Tibial nerve (tissue), 4 donors: ENCODE data around the gene KMT2C. TPM values are rescaled to one million over a fixed set of nuclear protein-coding genes. Genes with fewer than 3 reads are reported as not detected.
"Not testable (repeated sequence)": the region's sequence is repeated elsewhere in the genome, so short reads cannot be mapped to it uniquely, and the experiment has no call there.

Source experiments
- DNase-seq, 2 donors: peaks; one replicate each; pipeline ENCODE4 v3.0.0-alpha.2; 2019; ENCODE audit warnings: low spot score in 2 of 2
- H3K27ac ChIP-seq, 4 donors: fragments of 200-600 bp; sonication (generic) in 3 of 4; one replicate each; pipeline ENCODE4 v1.5.1; 2017 to 2019; ENCODE audit warnings: mild to moderate bottlenecking in 1 of 4
- H3K27me3 ChIP-seq, 2 donors: fragments of 200-600 bp; sonication (generic) in 1 of 2; one replicate each; pipeline versions ENCODE4 v1.5.1 to v1.6.0; 2017 to 2019
- H3K36me3 ChIP-seq, 3 donors: fragments of 200-600 bp; sonication (generic); one replicate each; pipeline ENCODE4 v1.5.1; 2018 to 2019
- H3K4me1 ChIP-seq, 4 donors: fragments of 200-600 bp; sonication (generic) in 3 of 4; one replicate each; pipeline ENCODE4 v1.5.1; 2017 to 2019
- H3K4me3 ChIP-seq, 4 donors: fragments of 200-600 bp; sonication (generic) in 3 of 4; one replicate each; pipeline ENCODE4 v1.5.1; 2017 to 2019; ENCODE audit warnings: mild to moderate bottlenecking in 1 of 4, moderate library complexity in 1 of 4
- H3K9me3 ChIP-seq, 4 donors: fragments of 200-600 bp; sonication (generic) in 3 of 4; one replicate each; pipeline ENCODE4 v1.5.1; 2017 to 2019
- EP300 ChIP-seq, 2 donors: sonication (generic); formaldehyde crosslinking; IDR thresholded peaks; one replicate each; pipeline ENCODE4 v1.6.1; 2017; ENCODE audit warnings: antibody characterized with exemption in 2 of 2, mild to moderate bottlenecking in 1 of 2
- POLR2A ChIP-seq, 2 donors: fragments of 450-650 bp; IDR thresholded peaks; one replicate each; pipeline ENCODE4 v1.6.1; 2017; ENCODE audit warnings: antibody characterized with exemption in 2 of 2, mild to moderate bottlenecking in 2 of 2, moderate library complexity in 2 of 2
- WGBS, 2 donors: methylation state at CpG; one replicate each; pipeline ENCODE4 v1.1.5; 2018; 5-methylcytosine and 5-hydroxymethylcytosine counted together
- total RNA-seq, 4 donors: library from RNA; depleted of rRNA; stranded (reverse); fragments of >200 nt; gene quantifications; one replicate each; pipeline ENCODE4 v1.1.0, GENCODE V29; 2016
- TF ChIP-seq, protein P1 (sequence below), 5 experiments: fragments of 200-600 bp in 3 of 5; fragments of 450-650 bp in 2 of 5; sonication (generic) in 3 of 5; IDR thresholded peaks; one replicate each; pipeline ENCODE4 v1.5.1; 2016 to 2019; ENCODE audit warnings: antibody characterized with exemption in 5 of 5, mild to moderate bottlenecking in 3 of 5, moderate library complexity in 2 of 5

KMT2C gene
- total RNA-seq, 4 donors from 2014 or later: 63.2 to 86.1 (median 69.4) TPM

DNA sequence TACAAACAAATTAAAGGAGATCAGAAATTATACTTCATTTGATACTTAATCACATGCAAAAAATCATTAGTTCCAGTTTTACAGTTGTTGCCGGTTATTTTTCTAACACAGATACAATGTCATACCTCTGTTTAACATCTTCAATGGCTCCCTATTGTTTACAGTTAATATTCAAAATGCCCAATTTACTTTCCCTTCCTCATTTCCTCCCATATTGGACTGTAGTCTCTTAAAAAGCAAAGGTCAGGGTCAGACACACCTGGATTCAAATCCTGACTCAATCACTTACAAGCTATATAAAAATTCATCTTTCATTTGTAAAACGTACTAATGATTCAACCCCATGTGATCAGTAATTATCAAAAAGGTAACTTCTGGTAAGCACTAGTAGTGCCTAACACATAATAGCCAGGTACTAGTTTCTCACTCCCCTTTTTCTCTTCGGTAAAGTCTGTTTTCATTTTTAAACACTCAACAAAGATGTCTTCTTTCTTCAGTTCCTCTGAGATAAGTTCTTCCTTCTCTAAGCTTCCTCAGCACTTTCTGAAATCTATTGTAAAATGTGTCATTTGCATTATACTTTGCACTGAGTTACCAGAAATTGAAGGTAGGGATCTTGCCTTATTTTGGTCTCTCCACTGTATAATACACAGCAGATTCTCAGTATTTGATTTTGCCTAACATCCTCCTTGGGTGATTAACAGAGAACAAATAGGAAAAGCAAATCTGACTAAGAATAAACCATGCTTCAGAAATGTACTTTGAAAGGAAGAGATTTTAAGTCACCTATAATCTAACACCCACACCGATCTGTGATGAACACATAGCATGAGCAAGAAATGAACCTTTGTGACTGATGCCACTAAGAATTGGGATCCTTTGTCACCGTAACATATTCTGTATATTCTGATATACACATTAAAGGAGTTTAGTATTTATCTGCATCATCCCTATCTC is 16.1 kb downstream of the KMT2C start:
- peaks cover 0 to 25% (median 0%) of the 10 kb centered on the region in 4 donors for H3K9me3 ChIP-seq
- no peaks in the 10 kb centered on the region for H3K27me3 ChIP-seq
- no peak overlapping the region for H3K27ac ChIP-seq
- no peak for DNase-seq
- no peak for TF ChIP-seq EP300 (IDR thresholded peaks at IDR 0.05)
- no peak for TF ChIP-seq POLR2A (IDR thresholded peaks at IDR 0.05)
- TF ChIP-seq, protein P1, sequence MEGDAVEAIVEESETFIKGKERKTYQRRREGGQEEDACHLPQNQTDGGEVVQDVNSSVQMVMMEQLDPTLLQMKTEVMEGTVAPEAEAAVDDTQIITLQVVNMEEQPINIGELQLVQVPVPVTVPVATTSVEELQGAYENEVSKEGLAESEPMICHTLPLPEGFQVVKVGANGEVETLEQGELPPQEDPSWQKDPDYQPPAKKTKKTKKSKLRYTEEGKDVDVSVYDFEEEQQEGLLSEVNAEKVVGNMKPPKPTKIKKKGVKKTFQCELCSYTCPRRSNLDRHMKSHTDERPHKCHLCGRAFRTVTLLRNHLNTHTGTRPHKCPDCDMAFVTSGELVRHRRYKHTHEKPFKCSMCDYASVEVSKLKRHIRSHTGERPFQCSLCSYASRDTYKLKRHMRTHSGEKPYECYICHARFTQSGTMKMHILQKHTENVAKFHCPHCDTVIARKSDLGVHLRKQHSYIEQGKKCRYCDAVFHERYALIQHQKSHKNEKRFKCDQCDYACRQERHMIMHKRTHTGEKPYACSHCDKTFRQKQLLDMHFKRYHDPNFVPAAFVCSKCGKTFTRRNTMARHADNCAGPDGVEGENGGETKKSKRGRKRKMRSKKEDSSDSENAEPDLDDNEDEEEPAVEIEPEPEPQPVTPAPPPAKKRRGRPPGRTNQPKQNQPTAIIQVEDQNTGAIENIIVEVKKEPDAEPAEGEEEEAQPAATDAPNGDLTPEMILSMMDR (IDR thresholded peaks at IDR 0.05): no peak
- no peak overlapping the region for H3K4me3 ChIP-seq
- peaks cover 0 to 17% (median 2%) of the 10 kb centered on the region in 4 donors for H3K4me1 ChIP-seq
- H3K36me3 ChIP-seq: peaks cover 0 to 27% (median 0%) of the 10 kb centered on the region in 3 donors
- WGBS, 2 donors: 88 to 91% methylated on average over 5 of the region's 5 CpGs

DNA sequence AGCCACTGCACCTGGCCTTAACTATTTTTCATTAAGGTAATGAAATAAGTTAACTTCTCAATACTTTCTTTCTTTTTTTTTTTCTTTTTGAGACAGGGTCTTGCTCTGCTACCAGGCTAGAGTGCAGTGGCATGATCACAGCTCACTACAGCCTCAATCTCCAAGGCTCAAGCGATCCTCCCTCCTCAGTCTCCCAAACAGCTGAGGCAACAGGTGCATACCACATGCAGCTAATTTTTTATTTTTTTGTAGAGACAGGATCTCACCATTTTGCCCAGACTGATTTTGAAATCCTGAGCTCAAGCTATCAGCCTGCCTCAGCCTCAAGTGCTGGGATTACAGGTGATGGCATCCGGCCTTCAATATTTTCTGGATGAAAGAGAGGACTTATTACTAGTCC is 21.0 kb downstream of the KMT2C start:
- Histone ChIP-seq H3K4me1 (peaks cover 0 to 23% (median 3%) of the 10 kb centered on the region in 4 donors), H3K27ac (no peak overlapping the region), H3K27me3 (no peaks in the 10 kb centered on the region), H3K4me3 (no peak overlapping the region), H3K36me3 (no peaks in the 10 kb centered on the region), H3K9me3 (no peaks in the 10 kb centered on the region)
- 90 to 94% methylated on average over 2 of the region's 2 CpGs for WGBS, 2 donors
- TF ChIP-seq POLR2A (IDR thresholded peaks at IDR 0.05): no peak
- no peak for TF ChIP-seq EP300 (IDR thresholded peaks at IDR 0.05)
- TF ChIP-seq, protein P1 (IDR thresholded peaks at IDR 0.05): no peak
- no peak for DNase-seq

DNA sequence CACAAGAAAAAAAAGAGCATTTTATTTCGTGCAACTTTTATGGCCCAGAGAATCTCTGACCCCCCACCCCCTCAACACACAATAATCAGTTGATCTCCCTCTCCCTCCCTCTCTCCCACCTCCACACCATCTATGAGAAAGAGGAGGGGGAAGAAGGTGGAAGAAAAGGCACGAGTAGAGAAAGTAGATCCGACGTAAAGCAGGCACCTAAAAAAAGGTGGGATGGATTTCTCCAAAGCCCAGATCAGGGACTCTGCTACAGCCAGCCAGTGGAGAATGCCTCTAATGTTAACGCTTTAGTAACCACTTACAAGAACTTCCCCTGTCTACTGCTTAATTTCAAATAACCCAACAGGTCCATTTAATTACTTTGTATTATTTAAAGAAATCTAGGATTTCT is 24.4 kb downstream of the KMT2C start:
- no peaks in the 10 kb centered on the region for H3K9me3 ChIP-seq
- WGBS, 2 donors: 20 to 23% methylated on average over 5 of the region's 5 CpGs
- H3K4me3 ChIP-seq: peak overlapping the region in 1 of 4 donors; percentile 12
- no peak overlapping the region for H3K27ac ChIP-seq
- TF ChIP-seq EP300 (IDR thresholded peaks at IDR 0.05) (no peak), POLR2A (IDR thresholded peaks at IDR 0.05) (no peak)
- TF ChIP-seq, protein P1 (IDR thresholded peaks at IDR 0.05): no peak
- H3K27me3 ChIP-seq: no peaks in the 10 kb centered on the region
- peaks cover 0 to 18% (median 3%) of the 10 kb centered on the region in 4 donors for H3K4me1 ChIP-seq
- no peak for DNase-seq
- H3K36me3 ChIP-seq: no peaks in the 10 kb centered on the region

DNA sequence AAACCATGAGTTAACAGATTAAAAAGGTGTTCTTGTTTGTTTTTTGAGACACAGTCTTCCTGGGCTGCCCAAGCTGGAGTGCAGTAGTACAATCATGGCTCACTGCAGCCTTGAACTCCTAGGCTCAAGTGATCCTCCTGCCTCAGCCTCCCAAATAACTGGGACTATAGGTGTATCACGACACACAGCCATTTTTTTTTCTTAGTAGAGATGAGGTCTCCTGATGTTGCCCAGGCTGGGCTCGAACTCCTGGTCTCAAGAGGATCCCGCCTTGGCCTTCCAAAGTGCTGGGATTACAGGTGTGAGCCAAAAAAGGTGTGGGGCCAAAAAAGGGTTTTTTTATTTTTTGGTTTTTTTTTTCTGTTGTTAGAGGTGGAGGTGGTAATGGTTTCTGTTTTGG is 29.3 kb downstream of the KMT2C start:
- TF ChIP-seq, protein P1 (IDR thresholded peaks at IDR 0.05): no peak
- no peak for DNase-seq
- Histone ChIP-seq H3K9me3 (no peaks in the 10 kb centered on the region), H3K27me3 (no peaks in the 10 kb centered on the region), H3K4me1 (peaks cover 0 to 14% (median 0%) of the 10 kb centered on the region in 4 donors), H3K4me3 (no peak overlapping the region), H3K36me3 (no peaks in the 10 kb centered on the region), H3K27ac (no peak overlapping the region)
- 17 to 22% methylated on average over 3 of the region's 3 CpGs for WGBS, 2 donors

DNA sequence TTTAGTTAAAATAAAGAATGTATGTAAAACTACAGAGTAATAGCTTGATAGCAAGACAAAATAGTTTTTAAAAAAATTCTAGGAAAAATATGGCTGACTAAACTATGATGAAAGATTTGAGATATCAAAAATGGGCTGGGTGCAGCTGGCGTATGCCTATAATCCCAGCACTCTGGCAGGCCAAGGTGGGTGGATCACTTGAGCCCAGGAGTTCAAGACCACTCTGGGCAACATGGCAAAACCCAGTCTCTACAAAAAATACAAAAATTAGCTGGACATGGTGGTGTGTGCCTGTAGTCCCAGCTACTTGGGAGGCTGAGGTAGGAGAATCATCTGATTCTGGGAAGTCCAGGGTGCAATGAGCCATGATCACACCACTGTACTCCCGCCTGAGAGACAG is 29.8 kb downstream of the KMT2C start:
- not testable (repeated sequence) for H3K27ac ChIP-seq, H3K27me3 ChIP-seq, H3K9me3 ChIP-seq, DNase-seq, H3K36me3 ChIP-seq, H3K4me1 ChIP-seq, H3K4me3 ChIP-seq
- WGBS, 2 donors: 55 to 58% methylated on average over 2 of the region's 2 CpGs
